COLO829 (cell line): ENCODE measurements around the gene TIAL1.

Experiments
- DNase-seq: peaks from one replicate; pipeline ENCODE4 v3.0.0; 2012; ENCODE audit warnings: low spot score

The TIAL1 gene

DNA sequence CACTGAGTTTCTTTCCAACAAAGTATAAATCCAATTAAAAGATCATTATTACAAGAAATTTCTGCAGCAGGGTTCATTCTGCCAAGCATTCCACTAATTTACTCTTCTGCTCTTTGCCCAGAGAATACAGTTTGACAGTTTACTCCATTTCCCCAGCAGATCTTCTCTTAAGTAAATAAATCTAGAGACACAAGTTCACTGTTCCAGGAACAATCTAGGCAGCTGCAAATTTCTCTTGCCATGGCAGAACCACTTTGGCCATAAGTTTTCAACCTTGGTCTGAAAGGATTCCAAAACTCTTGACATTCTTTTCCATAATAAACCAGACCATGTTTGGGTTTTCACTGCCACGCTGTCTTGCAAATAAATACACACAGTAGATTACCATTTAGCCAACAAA, 65.7 kb downstream of the TIAL1 start:
- DNase-seq: no peak

DNA sequence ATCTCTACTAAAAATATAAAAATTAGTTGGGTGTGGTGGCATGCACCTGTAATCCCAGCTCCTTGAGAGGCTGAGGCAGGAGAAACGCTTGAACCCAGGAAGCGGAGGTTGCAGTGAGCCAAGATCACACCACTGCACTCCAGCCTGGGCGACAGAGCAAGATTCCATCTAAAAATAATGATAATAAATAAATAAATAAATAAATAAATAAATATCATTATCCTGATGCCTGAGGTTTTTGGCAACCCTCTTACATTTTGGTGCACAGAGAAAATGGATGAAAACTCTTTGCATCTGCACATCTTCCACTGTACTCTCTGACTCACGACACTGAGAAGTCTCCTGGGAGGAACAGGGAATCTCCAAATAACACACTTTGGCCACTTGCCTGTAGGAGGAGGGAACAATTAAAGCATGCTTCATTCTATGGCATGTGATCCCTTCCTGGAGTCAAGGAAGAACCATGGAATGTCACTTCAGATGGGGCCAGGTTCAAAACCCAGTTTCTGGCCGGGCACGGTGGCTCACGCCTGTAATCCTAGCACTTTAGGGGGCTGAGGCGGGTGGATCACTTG, 68.0 kb downstream of the TIAL1 start:
- DNase-seq: peak; percentile 45

DNA sequence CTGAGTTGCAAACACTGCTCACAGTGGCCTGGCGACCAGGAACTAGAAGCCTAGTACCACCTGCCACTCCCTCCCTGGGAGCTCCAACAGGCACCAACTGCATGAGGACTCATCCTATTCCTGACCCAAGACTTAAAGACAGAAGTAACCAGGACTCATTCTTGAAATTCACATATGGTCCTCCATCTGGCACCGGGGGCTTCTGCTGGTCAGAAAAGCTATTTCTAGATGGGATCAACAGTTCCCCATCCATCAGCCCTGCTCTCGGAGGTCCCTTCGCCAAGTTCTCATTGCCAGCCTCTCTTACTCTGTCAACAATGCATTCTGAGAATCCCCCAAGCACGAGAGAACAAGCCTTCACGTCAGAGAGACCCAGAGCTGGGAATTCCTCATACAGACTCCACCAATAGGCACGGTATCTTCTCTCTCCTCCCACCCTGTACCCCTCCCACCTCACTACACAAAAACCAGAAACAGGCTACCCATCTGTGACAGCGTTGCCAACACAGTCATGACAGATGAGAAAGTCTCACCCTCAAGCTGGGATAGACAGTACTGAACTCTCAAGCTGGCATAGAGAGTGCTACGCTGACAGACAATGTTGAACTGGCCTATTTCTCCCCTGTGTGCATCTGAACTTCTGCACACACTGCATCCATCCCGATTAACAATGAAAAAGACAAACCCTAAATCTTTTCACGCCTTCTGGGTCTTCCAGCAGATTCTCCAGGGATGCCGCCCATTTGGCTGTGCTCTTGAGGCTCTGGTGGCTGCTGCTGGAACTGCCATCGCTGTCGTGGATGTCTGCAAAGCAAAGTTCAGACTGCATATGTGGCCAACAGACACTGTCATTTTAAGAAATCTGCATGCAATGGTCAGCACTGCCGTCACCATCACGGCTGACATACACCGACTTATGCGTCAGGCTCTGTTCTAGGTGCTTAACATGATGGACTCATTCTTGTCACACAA, 69.9 kb downstream of the TIAL1 start:
- DNase-seq: no peak

GRCh38 chr10:119526149-119526548, 70.6 kb downstream of the TIAL1 start:
- no peak for DNase-seq

DNA sequence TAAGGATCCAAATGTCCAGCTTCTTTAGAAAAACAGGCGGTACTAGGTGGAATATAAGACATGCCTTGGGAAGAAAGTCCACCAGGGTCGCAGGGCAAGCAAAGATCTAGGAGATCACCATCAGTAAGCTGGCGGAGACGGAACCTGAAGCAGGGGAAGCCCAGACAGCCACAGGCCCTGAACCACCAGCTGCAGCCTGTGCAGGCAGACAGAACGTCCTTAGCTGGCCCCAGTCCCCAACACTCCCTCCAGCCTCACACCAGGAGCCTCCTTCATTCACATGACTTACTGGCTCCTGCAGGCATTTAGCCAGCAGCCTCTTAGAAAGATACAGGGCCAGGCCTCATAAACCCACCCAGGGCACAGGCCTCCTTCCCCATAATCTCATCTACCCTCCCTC, 71.6 kb downstream of the TIAL1 start:
- no peak for DNase-seq

DNA sequence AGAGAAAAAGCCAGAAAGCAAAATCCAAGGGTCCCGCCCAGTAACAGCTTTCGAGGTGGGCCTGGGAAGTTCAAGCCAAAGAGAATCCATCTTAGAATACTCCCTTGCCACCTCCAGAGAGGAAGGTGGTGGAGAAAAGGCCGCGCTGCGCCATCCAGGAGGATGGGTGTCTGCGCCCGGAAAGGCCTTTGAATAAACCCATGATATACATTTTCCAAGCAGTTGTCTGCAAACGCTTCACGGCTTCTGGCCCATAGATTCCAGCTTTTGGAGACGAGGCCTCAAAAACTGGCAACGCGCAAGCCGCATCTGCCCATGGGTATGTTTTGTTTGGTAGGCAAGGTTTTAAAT, 72.1 kb downstream of the TIAL1 start:
- DNase-seq: no peak

DNA sequence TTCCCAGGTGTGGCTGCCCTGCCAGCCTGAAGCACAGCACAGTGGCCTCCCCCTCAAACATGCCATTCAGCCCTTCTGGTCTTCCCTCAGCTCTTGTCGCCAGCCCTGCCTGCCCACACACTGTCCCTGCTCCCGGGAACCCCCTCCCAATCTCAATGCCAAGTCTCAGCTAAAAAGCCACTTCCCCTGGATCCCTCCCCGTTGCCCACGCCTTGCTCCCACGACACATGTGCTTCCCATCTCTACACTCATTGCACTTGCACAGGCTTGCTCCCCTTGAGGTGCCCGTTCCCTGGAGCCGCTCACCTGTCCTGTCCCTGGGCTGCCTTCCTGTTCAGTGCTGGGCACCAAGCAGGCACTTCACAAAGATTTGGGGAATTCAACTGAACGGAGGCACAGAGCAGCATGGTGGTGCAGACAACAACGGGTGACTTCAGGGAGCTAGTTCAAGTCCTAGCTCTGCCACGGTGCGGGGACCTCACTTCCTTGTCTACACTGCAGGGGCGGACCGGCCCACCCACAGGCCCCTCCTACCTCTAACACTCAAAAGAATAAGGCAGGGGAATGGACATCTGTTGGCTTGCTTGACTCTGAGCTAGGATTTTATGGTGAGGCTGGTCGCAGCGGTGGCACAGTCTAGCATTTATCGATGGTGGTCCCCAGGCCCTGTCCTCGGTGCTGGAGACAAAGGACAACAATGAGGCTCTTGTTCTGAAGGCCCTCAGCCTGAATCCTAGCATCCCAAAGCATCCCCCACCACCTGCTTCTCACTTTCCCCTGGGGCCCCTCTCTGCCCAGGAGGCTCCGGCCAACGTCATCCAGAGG, 72.7 kb downstream of the TIAL1 start:
- no peak for DNase-seq
